ENCODE results near the gene SENP2. TPM values are rescaled to one million over a fixed set of nuclear protein-coding genes. Genes with fewer than 3 reads are reported as not detected.

SENP2 gene
- total and polyA plus RNA-seq, 9 of the 15 experiments (the other 6 are each of a cell fraction or from before 2014, with no cell fraction given), result 11.8 to 67.1 (median 41.1) TPM

- H3K79me2 ChIP-seq (ENCODE audit: control insufficient read depth, insufficient read depth, low read length), result no peaks in the 10 kb centered on the region
- no peak overlapping the region; the same call in 2 of the 3 replicates for H3K27ac ChIP-seq (ENCODE audit: extremely low read depth, low read depth, low read length)
- no peak overlapping the region for H3K9ac ChIP-seq (ENCODE audit: insufficient read depth in 1 of 2, low read depth in 2 of 2, low read length in 2 of 2)
- intact Hi-C loops (cut with micrococcal nuclease), result no loop called here
- H2AFZ ChIP-seq (ENCODE audit: low read depth, low read length), result no peak overlapping the region
- in situ Hi-C loops (cut with MboI), result no loop called here
- H3K4me2 ChIP-seq (ENCODE audit: insufficient read depth, low read length), result no peak overlapping the region
- DNase-seq (ENCODE audit: extremely low read depth in 1 of 4, low spot score in 3 of 4), result no peak
- no peaks in the 10 kb centered on the region for H3K27me3 ChIP-seq (ENCODE audit: control insufficient read depth in 2 of 2, insufficient read depth in 2 of 2, low read length in 2 of 2)
- no peaks in the 10 kb centered on the region for H3K4me1 ChIP-seq (replicated peaks in 1 of 2; ENCODE audit: control insufficient read depth in 2 of 2, insufficient read depth in 2 of 2, low read length in 2 of 2)
- H3K36me3 ChIP-seq (ENCODE audit: control insufficient read depth, insufficient read depth, low read length), result peaks cover 35% of the 10 kb centered on the region; the same call in 2 of the 3 replicates
- H3K9me3 ChIP-seq (replicated peaks; ENCODE audit: control insufficient read depth, insufficient read depth, low read depth, low read length), result no peaks in the 10 kb centered on the region
- POLR2A ChIA-PET, result interaction anchor here (1.4 kb wide), 1 partner anchor 10 kb away, joined by 7 read pairs; no protein-coding TSS in a partner anchor
- H3K9me1 ChIP-seq (ENCODE audit: control insufficient read depth, insufficient read depth, low read length), result no peaks in the 10 kb centered on the region
- ATAC-seq, result no peak
- WGBS (ENCODE audit: insufficient coverage, low coverage, missing lambda C conversion rate), result 94% methylated on average over 6 of the region's 6 CpGs
- no peak for FAIRE-seq
- CTCF ChIA-PET (ENCODE audit: low intra/inter-chr PET ratio), result no interaction called here
- no TSS peak for BruUV-seq (replicated peaks)
- no peak overlapping the region for H3K4me3 ChIP-seq
- no peaks in the 10 kb centered on the region for H4K20me1 ChIP-seq (replicated peaks; ENCODE audit: control insufficient read depth, insufficient read depth, low read length)
- TF ChIP-seq CEBPB (tag; IDR thresholded peaks at IDR 0.05) (no peak), GTF2B (IDR thresholded peaks at IDR 0.05; ENCODE audit: extremely low read depth, insufficient read length) (no peak), ZNF41 (CRISPR knock-in tag; conservative IDR thresholded peaks at IDR 0.05) (no peak), MLLT1 (IDR thresholded peaks at IDR 0.05) (no peak), ZKSCAN8 (CRISPR knock-in tag; IDR thresholded peaks at IDR 0.05) (no peak), RBM34 (IDR thresholded peaks at IDR 0.05; ENCODE audit: borderline replicate concordance, insufficient read depth, low read length) (no peak), ILK (tag; IDR thresholded peaks at IDR 0.05; ENCODE audit: borderline replicate concordance, low read depth) (no peak), SIX5 (IDR thresholded peaks at IDR 0.05; ENCODE audit: borderline replicate concordance in 1 of 2, insufficient read depth in 1 of 2, low read depth in 1 of 2, low read length in 2 of 2) (no peak), BDP1 (IDR thresholded peaks at IDR 0.05; ENCODE audit: insufficient read depth, insufficient read length) (no peak), E4F1 (CRISPR knock-in tag; IDR thresholded peaks at IDR 0.05; ENCODE audit: borderline replicate concordance) (no peak), RCOR1 (IDR thresholded peaks at IDR 0.05; ENCODE audit: borderline replicate concordance in 1 of 2, low read depth in 2 of 2, low read length in 2 of 2) (no peak)
Observed at GRCh38 chr3:185630182-185630622, 44.1 kb downstream of the SENP2 start.
